Measurements from ENCODE around the gene KIF21A.

DNA sequence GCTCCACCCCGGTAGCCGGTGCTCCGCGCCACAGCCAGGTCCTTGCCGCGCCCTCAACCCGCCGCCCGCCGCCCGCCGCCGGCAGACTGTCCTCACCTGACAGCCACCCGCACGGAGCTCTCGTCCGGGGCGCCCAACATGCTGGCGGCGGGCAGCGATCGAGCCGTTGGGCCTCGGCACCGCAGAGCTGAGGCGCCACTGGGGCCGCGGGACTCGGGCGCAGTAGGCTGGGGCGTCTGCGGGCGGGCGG, 164 bp downstream of the KIF21A start:
- TF ChIP-seq, protein P1, sequence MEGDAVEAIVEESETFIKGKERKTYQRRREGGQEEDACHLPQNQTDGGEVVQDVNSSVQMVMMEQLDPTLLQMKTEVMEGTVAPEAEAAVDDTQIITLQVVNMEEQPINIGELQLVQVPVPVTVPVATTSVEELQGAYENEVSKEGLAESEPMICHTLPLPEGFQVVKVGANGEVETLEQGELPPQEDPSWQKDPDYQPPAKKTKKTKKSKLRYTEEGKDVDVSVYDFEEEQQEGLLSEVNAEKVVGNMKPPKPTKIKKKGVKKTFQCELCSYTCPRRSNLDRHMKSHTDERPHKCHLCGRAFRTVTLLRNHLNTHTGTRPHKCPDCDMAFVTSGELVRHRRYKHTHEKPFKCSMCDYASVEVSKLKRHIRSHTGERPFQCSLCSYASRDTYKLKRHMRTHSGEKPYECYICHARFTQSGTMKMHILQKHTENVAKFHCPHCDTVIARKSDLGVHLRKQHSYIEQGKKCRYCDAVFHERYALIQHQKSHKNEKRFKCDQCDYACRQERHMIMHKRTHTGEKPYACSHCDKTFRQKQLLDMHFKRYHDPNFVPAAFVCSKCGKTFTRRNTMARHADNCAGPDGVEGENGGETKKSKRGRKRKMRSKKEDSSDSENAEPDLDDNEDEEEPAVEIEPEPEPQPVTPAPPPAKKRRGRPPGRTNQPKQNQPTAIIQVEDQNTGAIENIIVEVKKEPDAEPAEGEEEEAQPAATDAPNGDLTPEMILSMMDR (IDR thresholded peaks at IDR 0.05), result no peak
- no peak for TF ChIP-seq POLR2A (IDR thresholded peaks at IDR 0.05)

Measured in testis (tissue), 2 donors.